Endodermal cell (in vitro differentiated cells): Measurements from ENCODE around the gene GSAP. TPM values are rescaled to one million over a fixed set of nuclear protein-coding genes. Genes with fewer than 3 reads are reported as not detected.

ENCODE experiments used
- DNase-seq: peaks from one replicate; pipeline ENCODE4 v3.0.0-alpha.2; 2017
- H3K27ac ChIP-seq: 2 replicates; pipeline ENCODE4 v1.5.1; 2013; ENCODE audit warnings: mild to moderate bottlenecking, low read depth, low read length, moderate library complexity
- H3K27me3 ChIP-seq: 2 replicates; pipeline ENCODE4 v1.6.1; 2013; ENCODE audit warnings: mild to moderate bottlenecking, low read length, moderate library complexity; ENCODE audit not compliant: insufficient read depth, control insufficient read depth, poor library complexity, severe bottlenecking
- H3K36me3 ChIP-seq: 2 replicates; pipeline ENCODE4 v1.7.0; 2013; ENCODE audit warnings: mild to moderate bottlenecking, low read length, moderate library complexity; ENCODE audit not compliant: control insufficient read depth, insufficient read depth
- H3K4me1 ChIP-seq: one replicate; pipeline ENCODE4 v1.7.0; 2013; ENCODE audit warnings: low read length; ENCODE audit not compliant: control insufficient read depth, insufficient read depth
- H3K4me3 ChIP-seq: 2 replicates; pipeline ENCODE4 v1.5.1; 2013; ENCODE audit warnings: mild to moderate bottlenecking, low read length, moderate library complexity
- H3K9ac ChIP-seq: 2 replicates; pipeline ENCODE4 v1.6.1; 2013; ENCODE audit warnings: mild to moderate bottlenecking, low read length, moderate library complexity; ENCODE audit not compliant: poor library complexity, severe bottlenecking; ENCODE audit errors: extremely low read depth
- H3K9me3 ChIP-seq: 2 replicates; pipeline ENCODE4 v1.6.1; 2013; ENCODE audit warnings: mild to moderate bottlenecking, low read length, moderate library complexity; ENCODE audit not compliant: control insufficient read depth
- H3K27ac Mint-ChIP-seq: 2 replicates; pipeline ENCODE4 v1.8.0; 2020; ENCODE audit warnings: mixed read lengths
- H3K27me3 Mint-ChIP-seq: 2 replicates; pipeline ENCODE4 v1.8.0; 2021; ENCODE audit warnings: mild to moderate bottlenecking, mixed read lengths; ENCODE audit not compliant: insufficient read depth
- H3K36me3 Mint-ChIP-seq: 2 replicates; pipeline ENCODE4 v1.8.0; 2020; ENCODE audit warnings: low read depth, mixed read lengths
- H3K4me1 Mint-ChIP-seq: 2 replicates; pipeline ENCODE4 v1.8.0; 2020; ENCODE audit warnings: mixed read lengths
- H3K4me3 Mint-ChIP-seq: 2 replicates; pipeline ENCODE4 v1.8.0; 2020; ENCODE audit warnings: mild to moderate bottlenecking, moderate library complexity, mixed read lengths
- H3K9me3 Mint-ChIP-seq: 2 replicates; pipeline ENCODE4 v1.8.0; 2020; ENCODE audit warnings: mild to moderate bottlenecking, mixed read lengths
- CTCF ChIP-seq: fragments of 200-600 bp; sonication (generic); conservative IDR thresholded peaks from 2 replicates; pipeline ENCODE4 v1.5.0; 2021; ENCODE audit warnings: antibody characterized with exemption, mild to moderate bottlenecking
- WGBS, 2 experiments: methylation state at CpG; one replicate each; pipeline versions ENCODE4 v1.1.5 to v1.1.7; 2013; ENCODE audit warnings: missing lambda C conversion rate in 2 of 2, mixed read lengths in 1 of 2; ENCODE audit not compliant: insufficient coverage in 1 of 2, insufficient read length in 1 of 2; 5-methylcytosine and 5-hydroxymethylcytosine counted together
- total RNA-seq, 2 donors: library from RNA; stranded (reverse); fragmentation: NEBNext Ultra II Directional in 1 of 2; extraction: Animal tissue kit (Norgen Biotek cat#: 25700) in 1 of 2; gene quantifications; 2 replicates in 1 of 2; 3 replicates in 1 of 2; pipeline ENCODE4 v1.2.1, GENCODE V29; 2021

The GSAP gene
- total RNA-seq, 2 donors from 2014 or later, result 0.82 to 0.90 TPM

- TF ChIP-seq CTCF, result no peak
- Histone ChIP-seq H3K9me3 (no peaks in the 10 kb centered on the region), H3K4me3 (no peak overlapping the region), H3K9ac (no peak overlapping the region), H3K36me3 (no peaks in the 10 kb centered on the region), H3K27me3 (no peaks in the 10 kb centered on the region), H3K27ac (no peak overlapping the region), H3K4me1 (no peaks in the 10 kb centered on the region)
- Mint-ChIP-seq H3K4me1 (no peaks in the 10 kb centered on the region), H3K4me3 (no peak overlapping the region), H3K9me3 (peaks cover 10% of the 10 kb centered on the region), H3K36me3 (no peaks in the 10 kb centered on the region), H3K27ac (no peak overlapping the region), H3K27me3 (peaks cover 5% of the 10 kb centered on the region)
- DNase-seq, result no peak
- 94% methylated on average over 2 of the region's 2 CpGs; no CpG with 5 or more reads in 1 of the 2 experiments for WGBS, 2 experiments
These were observed 120.6 kb downstream of the GSAP start for GRCh38 chr7:77295549-77295948.

GRCh38 chr7:77293046-77293445, 123.1 kb downstream of the GSAP start:
- H3K9me3 Mint-ChIP-seq, result peaks cover 14% of the 10 kb centered on the region
- H3K27me3 Mint-ChIP-seq, result peaks cover 5% of the 10 kb centered on the region
- no peak overlapping the region for H3K27ac Mint-ChIP-seq
- no peak overlapping the region for H3K9ac ChIP-seq
- H3K4me1 Mint-ChIP-seq, result no peaks in the 10 kb centered on the region
- H3K9me3 ChIP-seq, result no peaks in the 10 kb centered on the region
- no peaks in the 10 kb centered on the region for H3K36me3 ChIP-seq
- no peak overlapping the region for H3K27ac ChIP-seq
- no peaks in the 10 kb centered on the region for H3K27me3 ChIP-seq
- 92 to 100% methylated on average over 1 to 4 of the region's 4 CpGs for WGBS, 2 experiments
- H3K4me3 ChIP-seq, result no peak overlapping the region
- H3K36me3 Mint-ChIP-seq, result no peaks in the 10 kb centered on the region
- H3K4me3 Mint-ChIP-seq, result no peak overlapping the region
- DNase-seq, result no peak
- peak; percentile 69 for TF ChIP-seq CTCF
- H3K4me1 ChIP-seq, result no peaks in the 10 kb centered on the region

DNA sequence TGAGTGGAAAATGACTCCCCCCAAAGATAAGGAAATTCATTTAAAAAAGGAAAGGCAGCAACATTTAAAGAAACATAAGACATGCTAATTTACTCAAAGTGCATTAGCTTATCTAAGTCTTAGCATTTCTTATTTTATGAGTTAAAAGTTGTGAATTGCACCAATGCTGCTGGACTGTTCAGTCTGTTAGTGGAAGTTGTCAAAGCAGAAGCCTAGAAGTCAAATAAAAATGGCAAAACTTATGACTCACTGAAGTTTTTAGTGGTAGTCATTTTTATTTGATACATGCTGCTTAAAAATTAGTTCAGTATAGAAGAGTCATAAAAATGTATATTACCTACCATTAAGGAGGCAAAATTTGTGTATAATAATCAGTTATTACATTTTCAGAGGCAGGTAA, 125.7 kb downstream of the GSAP start:
- no peak overlapping the region for H3K4me3 Mint-ChIP-seq
- H3K9me3 ChIP-seq, result no peaks in the 10 kb centered on the region
- H3K27me3 ChIP-seq, result no peaks in the 10 kb centered on the region
- H3K27ac ChIP-seq, result no peak overlapping the region
- no peaks in the 10 kb centered on the region for H3K4me1 Mint-ChIP-seq
- H3K36me3 Mint-ChIP-seq, result no peaks in the 10 kb centered on the region
- no peak for DNase-seq
- H3K9me3 Mint-ChIP-seq, result peaks cover 5% of the 10 kb centered on the region
- no peaks in the 10 kb centered on the region for H3K36me3 ChIP-seq
- TF ChIP-seq CTCF, result no peak
- no peak overlapping the region for H3K9ac ChIP-seq
- H3K27me3 Mint-ChIP-seq, result peaks cover 3% of the 10 kb centered on the region
- no peaks in the 10 kb centered on the region for H3K4me1 ChIP-seq
- no peak overlapping the region for H3K4me3 ChIP-seq
- no peak overlapping the region for H3K27ac Mint-ChIP-seq
